Activated naive CD8-positive, alpha-beta T cell (primary cell): ENCODE measurements around the gene TSPAN7.

ENCODE experiments used
- H3K27ac Mint-ChIP-seq: one replicate; pipeline ENCODE4 v1.8.0; 2021; ENCODE audit warnings: mixed read lengths
- H3K27me3 Mint-ChIP-seq: one replicate; pipeline ENCODE4 v1.8.0; 2021; ENCODE audit warnings: mixed read lengths
- H3K36me3 Mint-ChIP-seq: one replicate; pipeline ENCODE4 v1.8.0; 2021; ENCODE audit warnings: mixed read lengths
- H3K4me1 Mint-ChIP-seq: one replicate; pipeline ENCODE4 v1.8.0; 2021; ENCODE audit warnings: low read depth, mixed read lengths
- H3K4me3 Mint-ChIP-seq: one replicate; pipeline ENCODE4 v1.8.0; 2021; ENCODE audit warnings: mild to moderate bottlenecking, mixed read lengths
- H3K9me3 Mint-ChIP-seq: one replicate; pipeline ENCODE4 v1.8.0; 2021; ENCODE audit warnings: low read depth, mixed read lengths

The TSPAN7 gene

GRCh38 chrX:38727668-38728067, 166.3 kb downstream of the TSPAN7 start:
- no peak overlapping the region for H3K27ac Mint-ChIP-seq

DNA sequence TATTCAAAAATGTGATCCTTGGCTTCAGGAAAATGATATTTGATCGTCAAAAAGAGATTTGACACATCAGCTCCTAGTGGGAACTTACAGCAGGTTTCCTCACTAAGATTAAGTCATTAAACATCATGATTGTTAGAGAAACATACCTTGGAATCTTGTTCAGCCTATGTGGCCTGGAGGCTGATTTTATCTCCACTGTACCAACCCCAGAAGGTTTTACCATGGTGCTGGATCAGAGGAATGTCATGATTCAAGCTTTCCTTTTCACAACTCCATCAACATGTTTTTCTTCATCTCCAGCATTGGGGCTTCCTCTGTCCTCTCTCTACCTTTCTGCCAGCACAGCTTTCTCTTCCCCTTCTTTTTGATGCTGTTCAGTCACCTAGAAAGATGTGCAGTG, 171.5 kb downstream of the TSPAN7 start:
- peaks cover 2% of the 10 kb centered on the region for H3K27me3 Mint-ChIP-seq
- no peaks in the 10 kb centered on the region for H3K4me1 Mint-ChIP-seq
- no peak overlapping the region for H3K4me3 Mint-ChIP-seq
- H3K27ac Mint-ChIP-seq, result no peak overlapping the region
- H3K9me3 Mint-ChIP-seq, result no peaks in the 10 kb centered on the region
- no peaks in the 10 kb centered on the region for H3K36me3 Mint-ChIP-seq

More at GRCh38 chrX:38727668-38728067, 166.3 kb downstream of the TSPAN7 start:
- Mint-ChIP-seq H3K36me3 (no peaks in the 10 kb centered on the region), H3K4me3 (no peak overlapping the region), H3K9me3 (no peaks in the 10 kb centered on the region), H3K27me3 (no peaks in the 10 kb centered on the region), H3K4me1 (no peaks in the 10 kb centered on the region)
